HK-2 (cell line): ENCODE results near the gene KRT27.
"Not testable (repeated sequence)": the region's sequence is repeated elsewhere in the genome, so short reads cannot be mapped to it uniquely, and the experiment has no call there.

Experiments used
- DNase-seq: peaks from one replicate; pipeline ENCODE4 v3.0.0-alpha.2; 2018; ENCODE audit not compliant: unreplicated experiment

The KRT27 gene

GRCh38 chr17:40755231-40755630 lies 27.1 kb downstream of the KRT27 start, which contains the start of gene KRT25:
TSS of gene KRT25 (minus strand) at chr17:40755331. CDS start at chr17:40755271, 60 bp downstream.
- no peak for DNase-seq

GRCh38 chr17:40753804-40754203 lies 28.5 kb downstream of the KRT27 start:
- DNase-seq = no peak

DNA sequence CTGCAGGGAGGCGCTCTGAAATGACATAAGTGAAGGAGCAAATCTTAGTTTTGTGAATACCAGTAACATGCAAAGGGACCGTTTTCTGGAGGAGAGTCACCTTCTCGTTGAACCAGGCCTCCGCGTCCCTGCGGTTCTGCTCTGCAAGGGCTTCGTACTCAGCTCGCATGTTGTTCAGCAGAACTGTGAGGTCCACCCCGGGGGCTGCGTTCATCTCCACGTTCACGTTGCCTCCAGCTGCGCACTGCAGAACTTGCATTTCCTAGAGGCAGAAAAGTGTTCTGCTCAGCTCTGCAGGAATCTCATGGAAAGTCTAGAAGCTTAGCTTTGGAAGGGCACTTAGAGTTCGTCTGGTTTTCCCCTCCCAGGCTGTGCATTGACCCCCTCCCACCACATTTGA lies 31.3 kb downstream of the KRT27 start:
- DNase-seq = no peak

- DNase-seq = no peak
Observed at GRCh38 chr17:40750391-40750790, 32.0 kb downstream of the KRT27 start.

DNA sequence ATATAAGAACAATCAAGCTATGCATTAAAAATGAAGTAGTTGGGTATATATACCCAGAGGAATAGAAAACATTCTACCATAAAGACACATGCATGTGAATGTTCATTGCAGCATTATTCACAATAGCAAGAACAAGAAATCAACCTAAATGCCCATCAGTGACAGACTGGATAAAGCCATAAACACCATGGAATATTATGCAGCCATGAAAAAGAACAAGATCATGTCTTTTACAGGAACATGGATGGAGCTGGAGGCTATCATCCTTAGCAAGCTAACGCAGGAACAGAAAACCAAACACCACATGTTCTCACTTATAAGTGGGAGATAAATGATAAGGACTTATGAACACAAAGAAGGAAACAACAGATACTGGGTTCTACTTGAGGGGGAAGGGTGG lies 33.7 kb downstream of the KRT27 start:
- DNase-seq = not testable (repeated sequence)

DNA sequence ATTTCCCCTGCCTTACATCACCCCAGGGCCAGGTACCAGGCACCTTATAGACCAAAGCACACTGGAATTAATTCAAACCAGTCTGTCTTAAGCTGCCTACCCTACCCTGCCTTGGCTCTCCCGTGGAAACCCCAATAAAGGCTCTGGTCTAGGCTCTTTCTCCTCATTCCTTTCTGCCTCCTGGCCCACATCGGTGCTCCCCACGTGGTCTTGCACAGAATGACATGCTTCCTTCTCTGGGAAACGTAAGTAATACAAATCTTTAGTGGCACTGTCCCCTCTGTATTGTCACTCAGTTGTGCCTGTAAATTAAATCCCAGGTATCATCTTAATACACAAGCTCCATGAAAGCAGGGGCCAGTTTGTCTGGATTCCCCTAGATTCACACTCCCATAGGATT lies 43.8 kb downstream of the KRT27 start:
- DNase-seq = no peak

GRCh38 chr17:40735016-40735415 lies 47.3 kb downstream of the KRT27 start:
- DNase-seq = no peak

DNA sequence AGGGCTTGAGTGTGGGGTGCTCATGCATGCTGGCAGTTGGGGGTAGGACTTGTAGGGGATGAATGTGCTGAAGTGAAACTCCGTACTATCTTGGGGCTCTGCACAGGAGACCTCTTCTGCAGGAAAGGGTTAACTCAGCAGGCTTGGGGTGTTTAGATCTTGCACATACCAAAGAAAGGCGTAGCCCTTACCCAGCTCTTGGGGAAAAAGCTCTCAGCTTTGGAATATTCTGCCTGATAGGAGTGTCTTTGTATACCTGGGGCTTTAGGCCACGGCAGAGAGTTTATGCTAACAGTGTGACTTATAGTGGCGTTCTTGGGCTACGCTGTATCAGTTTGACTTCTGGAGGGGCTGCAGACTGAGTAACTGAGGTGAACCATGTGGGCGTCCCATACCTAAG lies 48.3 kb downstream of the KRT27 start:
- no peak for DNase-seq

DNA sequence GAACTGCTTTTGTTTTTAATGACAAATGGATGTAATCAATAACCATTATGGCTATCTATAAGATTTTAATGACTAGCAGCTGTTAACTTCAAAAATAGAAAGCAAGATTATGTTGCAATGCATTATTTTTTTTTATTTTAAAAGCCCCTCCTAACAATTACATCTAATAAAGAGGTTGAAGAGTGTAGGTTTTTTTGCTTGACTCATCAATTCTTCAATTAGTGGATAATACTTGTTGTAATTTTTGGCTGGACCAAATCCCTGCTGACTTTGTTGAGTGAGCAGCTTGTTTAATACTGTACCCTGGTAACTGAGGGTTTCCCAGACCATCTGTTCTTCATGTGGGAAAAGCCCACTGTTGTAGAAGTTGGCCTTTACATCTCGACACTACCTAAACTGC lies 51.4 kb downstream of the KRT27 start:
- DNase-seq = no peak

GRCh38 chr17:40727447-40728231 lies 54.7 kb downstream of the KRT27 start:
- DNase-seq = peak; percentile 38

- DNase-seq = no peak
Observed at GRCh38 chr17:40726919-40727318, 55.4 kb downstream of the KRT27 start.
